HG02870 (cell line): ENCODE data around the gene DNAH14.
"Not testable (repeated sequence)": the region's sequence is repeated elsewhere in the genome, so short reads cannot be mapped to it uniquely, and the experiment has no call there.

ENCODE experiments used
- ATAC-seq: cut with Tn5 transposase; IDR thresholded peaks from one replicate; pipeline ENCODE4 v1.9.1; 2021; ENCODE audit warnings: mild to moderate bottlenecking, moderate library complexity; ENCODE audit not compliant: unreplicated experiment

DNAH14 gene

GRCh38 chr1:225137976-225138375, 208.5 kb downstream of the DNAH14 start:
- ATAC-seq = no peak

DNA sequence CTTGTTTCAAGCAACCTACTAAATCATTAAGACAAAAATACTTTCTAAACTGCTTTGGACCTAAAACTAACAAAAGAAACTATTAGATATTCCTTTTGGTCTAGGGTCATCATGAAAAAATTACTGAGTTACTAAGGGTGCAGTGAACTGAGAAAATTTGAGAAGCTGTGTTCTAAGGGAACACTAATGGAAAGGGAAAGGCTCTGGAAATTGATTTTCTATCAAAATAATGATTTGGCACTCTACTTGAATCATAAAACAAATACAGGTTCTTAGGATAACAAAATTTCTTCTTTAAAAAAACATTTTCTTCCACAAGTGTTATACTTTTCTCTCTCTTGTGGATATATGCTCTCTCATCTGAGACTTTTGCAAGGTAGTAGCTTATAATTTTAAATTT, 213.5 kb downstream of the DNAH14 start:
- no peak for ATAC-seq

DNA sequence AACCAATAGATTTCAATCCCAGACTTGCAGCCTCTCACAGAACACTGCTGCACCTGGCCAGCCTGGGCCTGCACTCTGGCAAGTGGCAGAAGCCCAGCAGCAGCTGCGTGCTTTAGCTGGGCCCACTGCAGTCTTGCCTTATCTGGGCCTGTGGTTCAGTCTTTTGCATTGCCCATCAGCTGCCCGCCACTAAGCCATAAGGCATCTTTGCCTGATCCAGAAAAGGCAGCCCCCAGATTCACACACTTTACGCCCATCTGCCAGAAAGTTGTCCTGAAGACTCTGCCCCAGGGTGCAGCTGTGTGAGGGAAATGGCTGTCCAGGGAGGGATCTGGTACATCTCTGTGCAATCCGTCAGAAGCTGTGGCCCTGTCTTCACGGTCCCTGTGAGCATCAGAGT, 217.0 kb downstream of the DNAH14 start:
- no peak for ATAC-seq

GRCh38 chr1:225147791-225148190, 218.3 kb downstream of the DNAH14 start:
- ATAC-seq = not testable (repeated sequence)

GRCh38 chr1:225152061-225152460, 222.6 kb downstream of the DNAH14 start:
- no peak for ATAC-seq

GRCh38 chr1:225155555-225155954, 226.1 kb downstream of the DNAH14 start:
- ATAC-seq = no peak

GRCh38 chr1:225156254-225156653, 226.8 kb downstream of the DNAH14 start:
- no peak for ATAC-seq

DNA sequence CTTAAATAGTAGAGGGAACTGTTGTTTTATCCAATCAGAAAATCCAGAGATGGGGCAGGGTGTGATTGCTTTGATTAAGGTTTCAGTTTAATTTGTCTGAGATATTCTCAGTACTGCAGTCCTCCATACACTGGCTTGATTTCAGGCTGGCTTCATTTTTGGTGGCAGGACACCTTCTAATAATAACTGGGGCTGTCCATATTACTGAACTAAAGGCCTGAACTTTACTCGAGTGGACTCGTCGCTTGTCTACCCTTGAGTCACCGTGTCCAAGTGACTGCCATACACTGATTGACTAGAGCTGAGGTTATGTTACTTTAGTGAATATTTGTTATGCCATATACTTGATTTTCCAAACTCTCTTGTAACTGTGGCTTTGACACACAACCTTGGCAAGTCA, 228.8 kb downstream of the DNAH14 start:
- no peak for ATAC-seq

- no peak for ATAC-seq
These were observed 230.3 kb downstream of the DNAH14 start for GRCh38 chr1:225159793-225160192.

GRCh38 chr1:225177409-225177808, 247.9 kb downstream of the DNAH14 start:
- not testable (repeated sequence) for ATAC-seq

DNA sequence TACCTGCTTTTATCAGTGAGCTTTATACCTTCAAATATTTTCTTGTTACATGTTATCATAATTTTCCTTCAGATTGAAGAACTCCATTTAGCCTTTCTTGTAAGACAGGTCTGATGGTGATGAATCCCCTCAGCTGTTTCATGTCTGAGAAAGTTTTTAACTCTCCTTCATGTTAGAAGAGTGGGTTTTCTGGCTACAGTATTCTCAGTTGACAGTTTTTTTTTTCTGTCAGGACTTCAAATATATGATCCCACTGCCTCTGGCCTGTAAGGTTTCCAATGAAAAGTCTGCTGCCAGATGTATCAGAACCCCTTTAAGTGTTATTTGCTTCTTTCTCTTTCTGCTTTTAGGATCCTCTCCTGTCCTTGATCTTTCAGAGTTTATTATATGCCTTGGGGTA, 250.2 kb downstream of the DNAH14 start:
- no peak for ATAC-seq

DNA sequence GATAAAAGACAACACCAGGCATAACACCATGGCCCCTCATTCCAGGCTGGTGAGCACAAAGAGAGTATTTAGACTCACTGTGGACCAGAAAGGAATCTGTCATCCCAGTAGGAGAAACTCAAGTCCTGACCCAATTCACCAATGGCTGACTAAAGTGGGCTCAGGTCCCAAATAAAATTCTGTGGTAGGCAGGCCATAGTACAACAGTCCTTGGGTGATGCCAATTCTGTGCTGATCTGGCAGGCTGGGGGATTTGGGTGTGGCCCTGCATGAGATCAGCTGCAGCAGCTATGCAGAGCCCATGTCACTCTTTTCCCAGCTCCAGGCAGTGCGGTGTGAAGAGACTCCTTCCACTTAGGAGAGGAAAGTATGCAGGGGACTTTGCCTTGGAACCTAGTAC, 253.2 kb downstream of the DNAH14 start:
- no peak for ATAC-seq

- ATAC-seq = no peak
These were observed 261.8 kb downstream of the DNAH14 start for GRCh38 chr1:225191199-225191753.

GRCh38 chr1:225201447-225201846, 272.0 kb downstream of the DNAH14 start:
- no peak for ATAC-seq

DNA sequence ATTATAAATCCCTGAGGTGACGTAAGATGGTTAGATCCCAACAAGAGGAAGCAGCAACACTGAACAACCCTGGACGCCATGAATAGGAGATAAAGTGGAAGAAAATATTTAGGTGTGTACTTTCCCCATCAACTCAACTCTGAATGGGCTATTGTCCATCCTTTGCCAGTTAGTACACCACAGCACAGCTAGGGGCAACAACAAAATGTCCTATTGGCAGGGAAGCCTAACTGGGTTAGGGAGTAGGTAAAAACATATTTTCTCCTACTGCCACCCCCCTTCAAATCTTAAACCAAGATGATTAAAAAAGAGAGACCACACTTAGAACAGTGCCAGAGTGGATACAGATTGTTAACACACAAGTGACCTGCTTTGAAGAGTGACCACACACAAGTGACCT, 278.3 kb downstream of the DNAH14 start:
- ATAC-seq = no peak

DNA sequence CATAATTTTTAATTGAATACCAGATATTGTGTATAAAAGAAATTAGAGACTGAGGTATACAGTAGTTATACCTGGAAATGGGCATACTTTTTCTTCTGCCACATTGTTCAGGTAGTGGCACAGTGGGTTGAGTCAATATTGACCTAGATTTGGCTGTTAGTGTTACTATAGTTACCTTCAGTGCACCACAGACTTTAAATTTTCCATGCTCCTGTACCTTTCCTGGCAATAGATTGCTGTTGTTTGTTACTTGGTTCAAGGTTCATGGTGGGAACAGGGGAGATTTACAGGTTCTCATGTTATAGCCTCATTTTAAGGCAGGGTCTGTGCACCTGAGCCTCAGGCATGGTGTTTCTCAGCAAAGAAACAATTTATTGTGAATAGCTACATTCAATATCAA, 279.7 kb downstream of the DNAH14 start:
- no peak for ATAC-seq

DNA sequence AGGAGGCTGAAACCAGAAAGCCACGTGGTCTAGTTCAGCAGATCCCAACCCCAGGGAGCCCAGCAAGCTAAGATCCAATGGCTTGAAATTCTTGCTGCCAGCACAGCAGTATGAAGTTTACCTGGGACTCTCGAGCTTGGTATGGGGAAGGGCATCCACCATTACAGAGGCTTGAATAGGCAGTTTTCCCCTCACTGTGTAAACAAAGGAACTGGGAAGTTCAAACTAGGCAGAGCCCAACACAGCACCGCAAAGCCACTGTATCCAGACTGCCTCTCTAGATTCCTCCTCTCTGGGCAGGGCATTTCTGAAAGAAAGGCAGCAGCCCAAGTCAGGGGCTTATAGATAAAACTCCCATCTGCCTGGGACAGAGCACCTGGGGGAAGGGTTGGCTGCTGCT, 280.7 kb downstream of the DNAH14 start:
- not testable (repeated sequence) for ATAC-seq

- ATAC-seq = not testable (repeated sequence)
These were observed 282.4 kb downstream of the DNAH14 start for GRCh38 chr1:225211694-225212442.

DNA sequence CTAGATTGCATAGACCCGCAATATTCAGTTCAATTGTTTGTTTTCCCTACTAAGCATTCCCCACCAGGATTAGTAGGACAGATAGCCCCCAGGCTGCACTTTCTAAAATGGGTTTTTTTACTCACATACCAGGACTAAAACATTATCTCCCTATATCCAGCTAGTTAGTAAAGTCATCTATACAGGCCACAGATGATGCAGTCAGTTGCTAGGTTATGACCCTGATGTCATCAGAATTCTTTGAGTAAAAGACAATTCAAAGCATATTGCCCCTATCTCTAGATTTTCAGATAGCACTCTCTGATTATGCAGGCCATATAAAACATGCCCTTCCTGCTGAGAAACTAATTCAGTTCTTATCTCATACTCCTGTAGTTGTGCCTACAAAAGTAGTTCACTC, 294.8 kb downstream of the DNAH14 start:
- ATAC-seq = no peak

GRCh38 chr1:225225681-225226080, 296.2 kb downstream of the DNAH14 start:
- no peak for ATAC-seq

DNA sequence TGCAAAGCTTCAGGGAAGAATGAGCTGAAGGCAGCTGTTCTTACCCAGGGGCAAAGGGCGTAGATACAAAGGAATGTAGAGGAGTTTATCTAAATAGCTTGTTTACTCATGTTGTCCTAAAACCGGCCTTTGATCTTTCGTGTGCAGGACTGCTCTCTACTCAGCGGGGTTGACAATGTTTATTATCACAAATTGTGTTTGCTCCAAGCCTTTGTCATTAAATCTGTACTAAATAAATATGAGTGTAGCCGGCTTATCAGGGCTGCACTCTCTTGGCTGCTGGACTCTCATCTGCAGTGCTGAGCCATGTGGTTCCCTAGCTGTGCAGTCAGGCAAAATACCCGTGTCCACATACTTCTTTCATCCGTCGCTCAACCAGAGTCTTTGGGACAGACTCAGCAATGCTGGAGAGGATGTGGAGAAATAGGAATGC, 299.4 kb downstream of the DNAH14 start:
- no peak for ATAC-seq

DNA sequence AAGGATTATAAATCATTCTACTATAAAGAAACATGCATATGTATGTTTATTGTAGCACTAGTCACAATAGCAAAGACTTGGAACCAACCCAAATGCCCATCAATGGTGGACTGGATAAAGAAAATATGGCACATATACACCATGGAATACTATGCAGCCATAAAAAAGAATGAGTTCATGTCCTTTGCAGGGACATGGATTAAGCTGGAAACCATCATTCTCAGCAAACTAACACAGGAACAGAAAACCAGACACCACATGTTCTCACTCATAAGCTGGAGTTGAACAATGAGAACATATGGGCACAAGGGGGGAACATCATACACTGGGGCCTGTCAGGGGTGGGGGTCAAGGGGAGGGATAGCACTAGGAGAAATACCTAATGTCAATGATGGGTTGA, 300.0 kb downstream of the DNAH14 start:
- not testable (repeated sequence) for ATAC-seq

- no peak for ATAC-seq
These were observed 301.0 kb downstream of the DNAH14 start for GRCh38 chr1:225230483-225230882.
